HepG2 (cell line): Measurements from ENCODE around the gene CPPED1. TPM values are rescaled to one million over a fixed set of nuclear protein-coding genes. Genes with fewer than 3 reads are reported as not detected.

Experiments used
- ARID5B ChIP-seq: IDR thresholded peaks from 2 replicates; pipeline ENCODE4 v1.4.0; 2020; ENCODE audit warnings: mild to moderate bottlenecking, missing genetic modification reagents
- ATAD3A ChIP-seq: sonication (generic); formaldehyde crosslinking; IDR thresholded peaks from 2 replicates; pipeline ENCODE4 v1.4.0; 2020; ENCODE audit warnings: missing genetic modification reagents
- ATF7 ChIP-seq, 2 experiments: fragments of 450-650 bp in 1 of 2; sonication (generic) in 1 of 2; formaldehyde crosslinking in 1 of 2; IDR thresholded peaks; 2 replicates each; pipeline versions ENCODE4 v1.4.0 to v1.6.1; 2016 to 2020; ENCODE audit warnings: antibody characterized with exemption in 1 of 2, mild to moderate bottlenecking in 1 of 2, missing genetic modification reagents in 1 of 2
- ATM ChIP-seq: fragments of 450-650 bp; IDR thresholded peaks from 2 replicates; pipeline ENCODE4 v1.7.1; 2017; ENCODE audit warnings: mild to moderate bottlenecking, borderline replicate concordance
- HMG20B ChIP-seq: conservative IDR thresholded peaks from 2 replicates; pipeline ENCODE4 v1.6.1; 2016; ENCODE audit warnings: missing genetic modification reagents, missing compliant biosample characterization
- KLF6 ChIP-seq: IDR thresholded peaks from 2 replicates; pipeline ENCODE4 v1.8.0; 2016; ENCODE audit warnings: missing biosample characterization, missing genetic modification reagents
- KMT2A ChIP-seq: sonication (generic); formaldehyde crosslinking; IDR thresholded peaks from 2 replicates; pipeline ENCODE4 v1.4.0; 2020; ENCODE audit warnings: missing genetic modification reagents
- NR0B2 ChIP-seq: sonication (generic); formaldehyde crosslinking; IDR thresholded peaks from 2 replicates; pipeline ENCODE4 v1.4.0; 2020; ENCODE audit warnings: mild to moderate bottlenecking, missing genetic modification reagents
- POLR2AphosphoS5 ChIP-seq: IDR thresholded peaks from 2 replicates; pipeline ENCODE4 v1.6.1; 2012; ENCODE audit warnings: low read depth, low read length
- ZHX1 ChIP-seq: sonication (generic); formaldehyde crosslinking; IDR thresholded peaks from 2 replicates; pipeline ENCODE4 v1.8.1; 2022; ENCODE audit warnings: low read depth, mild to moderate bottlenecking, missing genetic modification reagents
- ZNF142 ChIP-seq: sonication (generic); formaldehyde crosslinking; IDR thresholded peaks from 2 replicates; pipeline ENCODE4 v1.4.0; 2020; ENCODE audit warnings: missing genetic modification reagents
- ZNF280B ChIP-seq: sonication (generic); formaldehyde crosslinking; IDR thresholded peaks from 2 replicates; pipeline ENCODE4 v1.5.0; 2020; ENCODE audit warnings: missing genetic modification reagents, mild to moderate bottlenecking, borderline replicate concordance
- ZNF558 ChIP-seq: sonication (generic); formaldehyde crosslinking; IDR thresholded peaks from 2 replicates; pipeline ENCODE4 v1.9.0; 2022; ENCODE audit warnings: mild to moderate bottlenecking, missing genetic modification reagents, borderline replicate concordance
- ZNF674 ChIP-seq: sonication (generic); formaldehyde crosslinking; IDR thresholded peaks from 2 replicates; pipeline ENCODE4 v1.5.0; 2020; ENCODE audit warnings: low read depth, mild to moderate bottlenecking, missing genetic modification reagents
- polyA plus RNA-seq, 8 experiments: library from polyadenylated mRNA; depleted of rRNA in 3 of 8; stranded (reverse) in 7 of 8; unstranded in 1 of 8; fragments of >200 nt; fragmentation: Illumina TruSeq in 4 of 8; extraction: Trizol in 4 of 8; gene quantifications; 2 replicates each; pipeline versions ENCODE4 v1.2.1 to v1.2.3, GENCODE V29; 2011 to 2016; ENCODE audit warnings: low read depth in 4 of 8, missing spikeins in 1 of 8, mixed read lengths in 1 of 8; ENCODE audit not compliant: insufficient read depth in 1 of 8
- total RNA-seq, 5 experiments: library from RNA; depleted of rRNA; stranded (reverse); fragments of >200 nt; fragmentation: Illumina TruSeq; extraction: Trizol; gene quantifications; 2 replicates each; pipeline ENCODE4 v1.2.3, GENCODE V29; 2016; ENCODE audit warnings: low read depth in 1 of 5

CPPED1 gene
- total and polyA plus RNA-seq, 2 of the 13 experiments (the other 11 are each of a cell fraction or from before 2014, with no cell fraction given) = 66.6 to 71.3 TPM

GRCh38 chr16:12612598-12613101 is 191.0 kb downstream of the CPPED1 start (continued):
- no peak; the same call in 1 of the 2 replicates for TF ChIP-seq ZNF142 (CRISPR knock-in tag)
- TF ChIP-seq ATAD3A = no peak
- TF ChIP-seq POLR2AphosphoS5 = peak; percentile 67
- TF ChIP-seq ZHX1 = peak; percentile 59; the same call in 1 of the 2 replicates
- no peak for TF ChIP-seq KMT2A (CRISPR knock-in tag)
- no peak; the same call in 1 of the 2 replicates for TF ChIP-seq KLF6
- TF ChIP-seq ZNF280B = no peak
- TF ChIP-seq ATM = no peak
- no peak for TF ChIP-seq ZNF558 (CRISPR knock-in tag)
- TF ChIP-seq ARID5B = peak; percentile 89
- TF ChIP-seq ATF7 (IDR thresholded peaks at IDR 0.05) = no peak
- TF ChIP-seq ATF7 (CRISPR knock-in tag; IDR thresholded peaks at IDR 0.05) = peak; percentile 61; the same call in 1 of the 2 replicates
- TF ChIP-seq ZNF674 (CRISPR knock-in tag) = no peak
- no peak for TF ChIP-seq HMG20B (CRISPR knock-in tag)
- no peak for TF ChIP-seq NR0B2 (CRISPR knock-in tag)
